GM18858 (cell line): ENCODE data around the gene VSIG8.

Experiments used
- ATAC-seq: cut with Tn5 transposase; IDR thresholded peaks from one replicate; pipeline ENCODE4 v1.9.1; 2021; ENCODE audit not compliant: unreplicated experiment

VSIG8 gene

DNA sequence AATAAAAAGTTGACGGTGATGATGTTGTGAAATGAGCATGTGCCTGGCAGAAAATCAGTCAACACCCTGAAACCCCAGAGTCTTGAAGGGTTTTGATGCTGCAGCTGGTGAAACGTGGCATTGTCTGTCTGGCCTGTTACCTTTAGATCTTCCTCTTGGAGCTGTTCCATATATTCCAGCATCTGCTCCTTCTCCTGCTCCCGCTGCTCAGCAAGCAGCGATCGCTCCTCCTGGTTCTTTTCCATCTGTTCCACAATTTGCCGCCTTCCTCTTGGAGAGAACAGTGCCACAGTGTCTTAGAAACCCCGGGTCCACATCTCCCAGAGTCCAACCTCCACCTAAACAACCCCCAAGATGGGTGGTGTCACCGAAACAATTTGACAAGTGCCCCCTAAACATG, 21.8 kb upstream of the VSIG8 start:
- ATAC-seq: no peak

DNA sequence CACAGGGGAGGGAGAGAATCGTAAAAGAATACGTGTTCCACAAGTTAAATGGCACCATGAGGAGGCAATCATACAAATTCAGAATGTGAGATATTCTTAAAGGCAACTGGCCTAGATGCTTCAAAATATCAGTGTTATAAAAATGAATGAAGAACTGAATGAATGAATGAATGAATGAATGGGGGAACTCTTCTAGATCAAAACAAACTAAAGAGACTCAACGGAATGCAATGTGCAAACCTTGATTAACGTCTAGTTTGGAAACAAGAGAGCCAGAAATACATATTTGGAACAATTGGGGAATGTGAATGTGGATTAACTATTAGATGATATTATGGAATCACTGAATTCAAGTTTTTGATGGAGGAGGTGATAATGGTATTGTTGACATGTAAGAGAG, 20.7 kb upstream of the VSIG8 start:
- ATAC-seq: no peak

DNA sequence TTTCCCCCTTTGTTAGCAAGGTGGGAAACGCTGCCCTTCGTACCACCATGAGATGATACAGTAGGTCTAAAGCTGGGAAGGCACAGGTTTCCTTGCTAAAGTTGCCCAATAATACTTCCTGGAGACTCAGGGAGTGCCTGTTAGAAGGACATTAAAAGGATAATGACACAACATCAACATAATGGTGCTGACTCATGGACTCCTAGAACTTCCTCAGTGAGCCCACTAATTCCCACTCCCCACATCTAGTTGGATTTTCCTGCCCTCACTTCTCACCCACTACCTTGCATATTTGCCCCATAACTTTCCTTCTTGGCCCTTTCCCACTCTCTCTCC, 20.0 kb upstream of the VSIG8 start:
- no peak for ATAC-seq

DNA sequence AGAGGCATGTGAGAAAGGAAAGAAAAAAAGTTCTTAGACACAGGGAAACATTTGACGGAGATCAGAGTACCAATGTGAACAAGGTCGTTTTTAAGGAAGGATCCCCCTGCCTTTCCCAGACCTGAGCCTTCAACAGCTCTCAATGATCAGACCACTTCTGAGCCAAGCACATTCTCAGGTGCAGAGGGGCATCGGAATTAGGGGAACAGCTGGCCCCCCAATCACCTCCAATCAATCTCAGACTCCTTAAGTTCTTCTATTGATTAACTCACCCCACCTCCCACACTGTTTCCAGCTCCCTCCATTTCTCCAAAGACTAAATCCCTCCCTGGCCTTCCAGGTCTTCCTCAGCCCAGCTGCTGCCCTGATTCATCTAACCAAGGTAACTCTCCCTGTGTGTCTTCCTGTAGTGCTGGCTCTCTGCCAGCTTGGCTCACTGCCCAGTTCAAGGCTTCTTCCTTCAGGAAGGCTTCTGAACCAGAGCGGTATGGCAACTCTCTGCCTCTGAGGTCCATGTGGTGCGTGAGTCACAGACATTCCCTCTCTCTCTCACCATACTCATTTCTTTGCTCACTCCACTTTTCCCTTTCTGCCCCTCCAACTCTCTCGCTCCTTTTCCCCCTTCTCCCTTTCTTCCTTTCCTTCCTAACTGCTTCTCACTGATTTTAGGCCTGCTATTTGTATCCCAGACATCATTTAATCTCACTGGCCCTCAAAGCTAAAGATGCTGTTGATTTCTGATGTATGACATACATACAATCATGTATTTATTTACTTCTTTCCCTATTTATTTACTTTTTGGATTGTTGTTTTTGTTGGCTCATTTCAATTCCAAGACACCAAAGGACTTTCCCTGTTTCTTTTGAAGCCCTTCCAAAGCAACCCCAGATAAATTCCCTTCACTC, 19.4 kb upstream of the VSIG8 start:
- no peak for ATAC-seq

DNA sequence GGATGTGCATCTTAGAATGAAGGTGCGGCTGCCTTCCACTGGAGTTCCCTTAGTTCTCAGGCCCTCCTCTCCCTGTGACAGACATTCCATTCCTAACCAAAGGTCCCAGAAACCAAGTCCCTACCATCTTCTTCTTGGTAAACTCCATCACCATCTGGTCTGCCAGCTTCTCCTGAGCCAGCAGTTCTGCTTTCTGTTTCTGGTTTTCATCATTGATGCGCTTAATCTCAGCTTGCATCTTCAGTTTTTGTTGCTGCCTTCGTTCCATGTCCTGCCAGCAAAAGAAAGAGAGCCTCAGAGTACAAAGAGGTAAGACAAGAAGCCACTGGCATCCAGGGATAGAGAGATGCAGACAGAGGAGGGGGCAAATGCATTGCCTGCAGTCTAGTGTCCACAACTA, 18.0 kb upstream of the VSIG8 start:
- ATAC-seq: no peak

DNA sequence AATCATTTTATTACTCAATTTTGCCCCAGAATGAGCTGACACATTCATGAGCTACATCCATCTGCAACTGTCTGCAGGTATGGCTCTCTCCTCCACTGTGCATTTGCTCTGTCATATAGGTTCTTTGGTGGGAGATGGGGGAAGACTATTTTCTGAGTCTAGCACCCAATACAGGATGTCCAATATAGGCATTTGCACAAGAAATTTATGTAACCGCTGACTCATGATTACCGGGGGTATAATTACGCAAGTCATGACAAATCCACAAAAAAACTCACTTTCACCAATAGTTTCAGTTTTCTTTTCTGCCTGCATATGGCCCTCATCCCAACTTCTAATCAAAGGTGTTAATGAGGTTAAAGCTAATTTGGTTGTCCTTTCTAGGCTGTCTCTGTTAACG, 17.5 kb upstream of the VSIG8 start:
- no peak for ATAC-seq

DNA sequence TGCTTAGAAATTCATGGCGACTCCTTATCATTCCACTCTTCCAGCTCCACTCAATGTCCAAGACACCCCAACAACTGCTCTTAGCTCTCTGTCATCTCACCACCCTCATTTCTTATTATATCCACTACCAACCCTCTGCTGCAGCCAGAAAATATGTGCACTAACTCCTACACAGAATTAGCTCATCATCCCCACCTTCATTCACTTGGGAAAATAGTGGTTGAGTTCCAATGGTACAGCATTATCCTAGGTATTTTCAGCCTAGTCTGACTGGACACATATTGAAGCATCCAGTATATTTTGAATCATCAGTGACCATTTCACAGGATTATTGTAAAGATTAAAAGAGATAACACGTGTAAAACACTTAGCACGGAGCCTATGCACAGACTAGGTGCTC, 16.7 kb upstream of the VSIG8 start:
- no peak for ATAC-seq

DNA sequence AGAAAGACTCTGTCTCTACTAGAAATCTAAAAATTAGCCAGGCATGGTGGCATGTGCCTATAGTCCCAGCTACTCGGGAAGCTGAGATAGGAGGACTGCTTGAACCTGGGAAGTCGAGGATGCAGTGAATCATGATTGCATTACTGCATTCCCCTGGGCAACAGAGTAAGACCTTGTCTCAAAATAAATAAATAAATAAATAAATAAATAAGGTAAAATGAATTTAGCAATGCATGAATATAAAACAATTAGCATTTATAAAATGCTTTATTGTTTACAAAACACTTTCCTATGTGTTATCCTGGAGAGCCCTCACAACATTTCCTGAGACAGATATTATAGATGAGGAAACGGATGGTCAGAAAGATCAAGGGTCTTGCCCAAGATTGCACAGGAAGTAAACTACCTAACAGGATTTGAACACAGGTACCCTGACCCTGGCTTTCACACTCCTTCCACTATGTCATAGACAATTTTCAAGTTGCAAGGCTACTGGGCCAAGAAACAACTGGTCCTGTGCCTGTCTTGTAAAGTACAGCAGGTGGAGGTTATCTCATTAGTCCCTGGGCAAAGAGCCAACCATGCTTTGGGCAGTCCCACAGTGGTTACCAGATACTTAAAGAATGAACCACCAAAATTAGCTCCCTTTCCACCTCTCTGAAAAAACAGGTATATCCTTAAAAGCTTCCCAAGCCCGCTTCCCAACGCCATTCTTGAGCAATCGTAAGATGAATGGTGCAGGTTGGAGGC, 15.4 kb upstream of the VSIG8 start:
- ATAC-seq: no peak

DNA sequence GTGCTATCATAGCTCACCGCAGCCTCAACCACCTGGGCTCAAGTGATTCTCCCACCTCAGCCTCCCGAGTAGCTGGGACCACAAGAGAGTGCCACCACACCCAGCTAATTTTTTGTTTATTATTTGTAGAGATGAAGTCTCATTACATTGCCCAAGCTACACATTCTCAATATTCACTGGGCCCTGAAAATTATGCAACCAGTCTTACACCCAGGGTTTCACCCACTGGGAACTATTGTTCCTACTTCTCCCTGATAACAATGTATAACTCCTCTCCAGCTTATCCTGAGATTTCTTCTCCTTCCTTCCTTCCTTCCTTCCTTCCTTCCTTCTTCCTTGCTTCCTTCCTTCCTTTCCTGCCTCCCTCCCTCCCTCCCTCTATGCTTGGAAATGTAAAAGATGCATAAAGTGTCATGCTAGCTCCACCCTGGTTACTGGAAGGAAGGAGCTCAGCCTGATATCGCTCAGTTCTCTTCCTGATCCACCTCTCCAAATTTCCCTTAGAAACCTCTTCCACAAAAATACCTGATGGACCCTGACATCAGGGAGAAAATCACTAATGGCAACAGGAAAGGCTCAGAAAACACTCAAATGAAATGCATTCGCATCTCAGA, 11.2 kb upstream of the VSIG8 start:
- ATAC-seq: no peak

DNA sequence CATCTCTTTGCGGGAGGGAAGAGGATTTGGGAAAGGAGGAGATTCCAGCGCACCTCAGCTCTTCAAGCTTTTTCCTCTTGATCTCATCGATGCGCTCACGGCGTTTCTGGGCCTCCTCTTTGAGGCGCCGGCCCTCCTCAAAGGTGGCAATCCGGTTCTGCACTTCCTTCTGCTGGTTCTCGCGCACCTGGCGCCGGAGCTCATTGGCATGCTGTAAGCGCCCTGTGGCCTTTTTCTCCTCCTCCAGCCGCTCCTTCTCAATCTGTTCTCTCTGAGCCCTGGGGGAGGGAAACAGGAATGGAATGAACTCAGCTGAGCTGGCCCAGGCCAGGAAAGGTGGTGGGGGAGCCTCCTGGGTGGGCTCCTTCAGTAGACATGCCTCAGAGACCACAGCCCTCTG, 10.4 kb upstream of the VSIG8 start:
- ATAC-seq: no peak

DNA sequence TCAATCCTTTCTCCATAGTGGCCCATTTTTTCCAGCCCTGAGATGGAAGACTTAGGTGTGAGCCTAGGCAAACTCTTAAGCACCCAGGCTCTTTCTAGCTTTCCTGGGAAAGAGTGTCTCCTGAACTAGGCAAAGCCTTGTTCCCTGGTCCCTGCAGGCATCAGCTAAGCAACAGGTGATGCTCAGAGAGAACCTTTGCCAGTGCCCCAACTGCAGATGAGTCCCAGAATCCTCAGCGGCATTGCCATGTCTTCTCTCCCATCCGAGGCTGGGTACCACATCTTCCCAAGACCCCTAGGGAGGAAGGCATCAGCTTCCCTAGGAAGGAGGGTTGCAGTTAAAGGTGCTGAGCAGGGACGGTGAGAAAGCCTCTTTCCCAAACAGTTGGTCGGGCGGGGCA, 8.2 kb upstream of the VSIG8 start:
- no peak for ATAC-seq

DNA sequence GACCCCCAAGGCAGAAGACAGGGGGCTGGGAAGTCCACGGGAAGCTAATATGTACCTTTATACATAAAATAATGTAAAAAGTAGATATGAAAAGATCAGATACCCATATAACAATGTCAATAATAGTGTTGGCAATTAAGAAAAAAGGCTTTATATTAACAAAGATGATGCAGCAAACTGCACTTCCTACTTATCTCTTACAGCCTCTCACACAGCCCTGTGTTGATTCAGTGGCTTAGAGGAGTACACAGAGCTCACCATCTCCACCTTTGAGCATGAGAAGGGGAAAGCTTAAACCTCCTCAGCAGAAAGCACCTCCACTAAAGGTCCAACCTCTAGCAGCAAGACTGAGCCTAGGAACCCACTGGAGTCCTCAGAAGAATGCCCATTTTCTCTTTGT, 7.2 kb upstream of the VSIG8 start:
- no peak for ATAC-seq

DNA sequence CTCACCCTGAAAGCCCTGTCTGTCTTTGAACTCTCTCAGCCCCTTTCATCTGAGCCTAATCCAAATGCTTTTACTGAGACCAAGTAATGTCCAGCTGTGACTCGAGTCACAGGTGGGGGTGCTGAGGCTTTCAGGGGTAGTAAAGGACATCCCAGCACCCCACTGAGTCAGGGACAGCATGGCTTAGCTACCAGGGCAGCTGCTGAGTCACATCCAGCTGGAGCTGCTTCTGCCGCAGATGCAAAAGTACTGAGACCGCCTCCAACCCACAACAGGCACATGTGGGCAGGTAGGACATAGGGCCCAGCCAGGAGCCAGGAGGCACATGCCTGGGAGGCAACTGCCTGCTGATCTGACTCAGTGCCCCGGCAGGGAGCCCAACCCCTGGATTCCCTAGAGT, 6.7 kb upstream of the VSIG8 start:
- ATAC-seq: no peak

DNA sequence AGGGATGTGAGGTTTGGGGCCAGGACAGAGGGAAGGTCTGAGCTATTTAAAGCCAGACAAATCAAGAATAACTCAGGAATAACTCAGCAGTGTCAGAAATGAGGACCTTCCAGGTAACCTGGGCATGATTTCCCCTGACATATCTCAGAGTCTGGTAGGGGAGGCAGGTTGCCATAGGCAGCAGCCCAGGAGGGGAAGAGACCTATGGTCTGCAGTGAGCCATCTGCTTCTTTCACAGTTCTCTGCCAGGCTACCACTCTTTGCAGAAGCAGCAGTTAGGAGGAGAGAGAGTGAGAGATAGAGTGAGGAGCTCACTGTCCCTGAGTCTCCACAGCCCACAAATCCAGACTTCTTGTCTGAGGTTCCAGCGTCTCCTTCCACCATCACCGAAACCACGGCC, 6.3 kb upstream of the VSIG8 start:
- no peak for ATAC-seq

DNA sequence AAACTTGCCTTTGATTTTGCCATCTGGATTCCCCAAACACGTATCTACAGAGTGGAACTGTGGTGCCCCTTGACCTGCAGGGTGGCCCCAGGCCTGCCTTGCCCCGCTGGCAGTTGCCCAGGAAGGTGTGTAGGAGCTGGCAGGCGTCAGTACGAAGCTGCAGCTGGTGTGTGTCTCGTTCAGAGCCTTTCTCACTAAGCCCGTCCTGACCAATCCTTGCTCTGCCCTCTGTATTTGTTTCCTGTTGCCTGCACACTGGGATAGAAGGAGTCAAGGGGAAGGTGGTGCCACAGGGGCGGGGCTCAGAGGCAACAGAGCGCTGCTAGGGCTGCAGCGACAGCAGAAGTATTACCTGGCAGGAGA, 5.2 kb upstream of the VSIG8 start:
- no peak for ATAC-seq

DNA sequence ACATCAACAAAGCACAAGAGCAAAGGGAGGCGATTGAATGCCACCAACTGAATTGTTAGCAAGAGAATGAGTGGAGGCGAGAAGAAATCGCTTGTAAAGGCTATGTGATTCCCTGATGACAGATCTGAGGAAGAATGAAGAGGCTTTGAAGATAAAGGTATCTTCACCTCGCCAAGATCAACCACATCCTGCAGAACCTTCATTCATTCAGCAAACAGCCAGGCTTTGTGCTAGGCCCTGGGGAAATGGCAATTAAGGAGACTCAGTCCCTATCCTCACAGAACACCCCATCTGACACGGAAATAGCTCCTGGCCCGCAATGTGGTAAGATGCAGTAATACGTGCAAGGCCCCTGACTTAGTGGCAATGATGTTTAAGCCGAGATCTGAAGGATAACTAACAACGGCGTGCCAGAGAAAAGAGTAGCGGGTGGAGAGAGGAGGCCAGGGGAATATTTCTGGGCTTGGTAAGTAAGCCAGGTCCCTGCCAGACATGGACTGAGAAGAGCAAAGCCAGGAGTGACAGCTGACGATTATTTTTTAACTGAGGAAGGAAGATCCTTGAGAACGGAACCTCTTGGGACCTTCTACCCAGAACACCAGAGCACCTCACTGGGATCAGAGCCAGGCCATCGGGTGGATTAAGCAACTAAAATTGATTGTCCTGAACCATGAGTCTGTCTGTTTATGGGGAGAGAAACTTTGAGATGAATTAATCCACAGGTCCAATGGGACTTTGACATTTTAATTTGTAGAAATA, 4.6 kb upstream of the VSIG8 start:
- ATAC-seq: no peak

DNA sequence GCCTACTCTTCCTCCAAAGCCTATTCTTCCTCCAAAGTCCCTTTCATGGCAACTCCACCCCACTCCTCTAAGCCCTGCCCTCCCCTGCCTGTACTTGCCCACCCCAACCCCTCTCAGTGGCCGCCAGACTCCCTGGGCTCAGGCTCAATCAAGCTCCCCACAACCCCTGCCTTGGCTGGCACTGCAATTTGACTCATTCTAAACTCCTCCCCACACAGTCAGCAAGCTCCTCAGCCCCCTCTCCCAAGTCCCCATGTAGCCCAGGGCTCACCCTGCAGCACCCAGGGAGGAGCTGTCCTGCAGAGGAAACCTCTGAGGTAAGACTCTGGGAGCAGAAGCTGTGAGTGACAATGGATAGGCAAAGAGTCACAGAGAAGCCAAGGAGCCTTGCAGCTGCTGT, 3.6 kb upstream of the VSIG8 start:
- no peak for ATAC-seq

DNA sequence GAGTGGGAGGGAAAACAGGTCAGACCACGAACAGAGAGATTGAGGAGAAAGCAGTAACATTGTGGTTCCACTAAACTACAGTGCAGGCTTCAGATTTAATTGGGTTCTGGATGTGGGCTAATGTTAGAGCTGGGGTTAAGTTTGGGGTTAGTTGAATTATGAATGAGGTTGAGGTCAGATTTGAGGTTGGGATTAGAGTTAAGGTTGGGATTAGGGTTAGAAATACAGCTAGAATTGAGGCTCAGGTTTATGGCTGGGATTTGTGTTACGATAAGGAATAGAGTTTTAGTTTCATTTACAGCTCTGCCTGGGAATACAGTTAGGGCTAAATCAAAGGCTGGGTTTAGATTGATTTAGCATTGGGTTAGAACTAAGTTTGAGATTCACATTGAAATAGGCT, 1.8 kb upstream of the VSIG8 start:
- no peak for ATAC-seq

DNA sequence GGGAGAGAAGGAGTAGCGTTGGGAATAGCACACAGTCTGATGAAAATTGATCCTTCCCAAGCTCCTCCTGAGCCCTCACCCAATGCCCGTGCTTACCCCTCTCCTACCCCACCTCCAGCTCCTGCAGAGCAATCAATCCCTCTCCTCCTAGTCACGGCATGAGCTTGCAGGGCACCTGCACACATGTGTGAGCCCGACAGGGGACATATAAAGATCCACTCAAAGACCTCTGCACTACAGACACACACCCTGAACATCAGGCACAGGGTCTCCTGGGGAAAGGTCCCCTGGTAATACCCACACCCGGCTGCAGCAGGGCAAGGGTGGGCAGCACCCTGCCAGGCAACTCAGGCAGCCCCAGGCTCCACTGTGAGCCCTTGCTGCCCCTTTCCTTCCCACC, 426 bp downstream of the VSIG8 start:
- ATAC-seq: no peak

DNA sequence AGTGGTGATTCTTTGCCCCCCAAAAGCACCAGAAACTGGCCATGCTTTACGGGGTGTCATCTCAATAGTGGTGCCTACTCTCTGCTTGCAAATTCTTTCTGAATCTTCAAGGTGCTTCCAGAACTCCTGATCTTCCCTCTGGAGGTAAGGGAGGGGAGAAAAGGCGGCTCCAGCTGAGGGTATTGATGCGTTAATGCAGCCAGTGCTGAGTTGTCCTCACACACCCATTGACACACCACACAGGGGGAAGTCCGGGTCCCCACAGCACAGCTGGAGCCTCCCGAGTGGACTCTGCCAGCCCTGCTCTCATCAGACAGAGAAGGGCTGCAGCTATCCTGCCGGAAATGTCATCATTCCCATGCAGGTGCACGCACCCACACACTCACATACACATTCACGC, 1.2 kb downstream of the VSIG8 start:
- no peak for ATAC-seq

DNA sequence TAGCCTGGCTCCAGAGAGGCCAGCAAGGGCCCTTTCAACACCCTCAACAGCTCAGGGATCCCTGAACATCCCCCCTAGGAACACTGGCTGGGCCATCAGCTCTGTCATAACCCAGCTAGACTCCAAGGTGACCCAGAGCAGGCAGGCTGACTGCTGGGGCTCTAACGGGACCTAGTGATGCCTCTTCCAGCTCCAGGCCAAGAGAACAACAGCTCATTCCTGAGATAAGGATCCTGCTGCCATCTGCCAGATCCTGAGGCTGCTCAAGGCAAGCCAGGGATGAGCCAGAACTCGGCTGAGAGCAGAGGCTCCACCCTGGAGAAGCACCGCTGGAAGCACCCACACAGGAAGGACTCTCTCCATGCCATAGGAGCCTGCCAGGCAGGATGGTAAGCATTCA, 2.0 kb downstream of the VSIG8 start:
- no peak for ATAC-seq
